ENCODE data around the gene CIDEA. TPM values are rescaled to one million over a fixed set of nuclear protein-coding genes. Genes with fewer than 3 reads are reported as not detected.
"Not testable (repeated sequence)": the region's sequence is repeated elsewhere in the genome, so short reads cannot be mapped to it uniquely, and the experiment has no call there.

Gene CIDEA, protein sequence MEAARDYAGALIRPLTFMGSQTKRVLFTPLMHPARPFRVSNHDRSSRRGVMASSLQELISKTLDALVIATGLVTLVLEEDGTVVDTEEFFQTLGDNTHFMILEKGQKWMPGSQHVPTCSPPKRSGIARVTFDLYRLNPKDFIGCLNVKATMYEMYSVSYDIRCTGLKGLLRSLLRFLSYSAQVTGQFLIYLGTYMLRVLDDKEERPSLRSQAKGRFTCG
- total RNA-seq (2014; rRNA removed; shearing (Covaris generic); ENCODE audit: low replicate concordance) = not detected in 2 replicates

DNA sequence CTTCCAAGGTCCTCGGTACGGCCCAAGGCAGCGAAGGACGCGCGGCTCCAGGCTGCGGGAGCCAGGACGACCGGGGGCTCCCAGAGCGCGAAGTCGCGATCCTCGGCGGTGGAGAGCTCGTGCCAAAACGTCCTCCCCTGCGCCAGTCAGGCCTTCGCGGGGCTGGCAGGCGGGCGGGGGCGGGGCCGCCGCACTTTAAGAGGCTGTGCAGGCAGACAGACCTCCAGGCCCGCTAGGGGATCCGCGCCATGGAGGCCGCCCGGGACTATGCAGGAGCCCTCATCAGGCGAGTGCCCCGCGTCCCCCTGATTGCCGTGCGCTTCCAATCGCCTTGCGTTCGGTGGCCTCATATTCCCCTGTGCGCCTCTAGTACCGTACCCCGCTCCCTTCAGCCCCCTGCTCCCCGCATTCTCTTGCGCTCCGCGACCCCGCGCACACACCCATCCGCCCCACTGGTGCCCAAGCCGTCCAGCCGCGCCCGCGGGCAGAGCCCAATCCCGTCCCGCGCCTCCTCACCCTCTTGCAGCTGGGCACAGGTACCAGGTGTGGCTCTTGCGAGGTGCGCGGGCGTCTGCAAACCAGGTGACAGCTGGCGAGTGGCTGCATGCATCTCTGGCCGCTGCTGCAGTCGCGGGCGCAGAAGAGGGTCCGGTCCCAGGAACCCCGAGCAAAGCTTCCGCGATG lies at the start of gene CIDEA:
TSS of gene CIDEA (plus strand) at position 226 of the 684 bp plus-strand sequence. CDS start at position 249, 23 bp downstream.
- H3K4me1 ChIP-seq (ENCODE audit: low read length) = no peaks in the 10 kb centered on the region
- no peaks in the 10 kb centered on the region for H4K20me1 ChIP-seq (ENCODE audit: insufficient read depth, low read depth, low read length)
- H3K9me3 ChIP-seq (ENCODE audit: low read length) = no peaks in the 10 kb centered on the region
- H3K4me3 ChIP-seq (ENCODE audit: low read length) = no peak within 1 kb of the TSS
- H2AFZ ChIP-seq (ENCODE audit: low read length) = no peak within 1 kb of the TSS
- H3K36me3 ChIP-seq (ENCODE audit: insufficient read depth, low read length) = no peaks in the 10 kb centered on the region
- no peaks in the 10 kb centered on the region for H3K27me3 ChIP-seq (ENCODE audit: low read length)
- H3K9me2 ChIP-seq (replicated peaks; ENCODE audit: insufficient read depth, low read length) = no peaks in the 10 kb centered on the region
- H3K9ac ChIP-seq (ENCODE audit: low read length) = no peak within 1 kb of the TSS
- H3K4me2 ChIP-seq (ENCODE audit: low read depth, low read length, poor library complexity, severe bottlenecking) = no peak within 1 kb of the TSS
- no peak for DNase-seq
- H3K79me2 ChIP-seq (ENCODE audit: low read length) = no peaks in the 10 kb centered on the region
- no peak within 1 kb of the TSS for H3K27ac ChIP-seq (ENCODE audit: low read length)

GRCh38 chr18:12208296-12209153 lies 45.6 kb upstream of the CIDEA start:
- not testable (repeated sequence) for H3K27ac ChIP-seq (ENCODE audit: low read length); H3K9ac ChIP-seq (ENCODE audit: low read length); H3K9me3 ChIP-seq (ENCODE audit: low read length); H2AFZ ChIP-seq (ENCODE audit: low read length); H3K27me3 ChIP-seq (ENCODE audit: low read length); H3K9me2 ChIP-seq (replicated peaks; ENCODE audit: insufficient read depth, low read length); H3K4me3 ChIP-seq (ENCODE audit: low read length); DNase-seq; H4K20me1 ChIP-seq (ENCODE audit: insufficient read depth, low read depth, low read length); H3K79me2 ChIP-seq (ENCODE audit: low read length); H3K4me1 ChIP-seq (ENCODE audit: low read length); H3K36me3 ChIP-seq (ENCODE audit: insufficient read depth, low read length)
- peak overlapping the region; percentile 23 for H3K4me2 ChIP-seq (ENCODE audit: low read depth, low read length, poor library complexity, severe bottlenecking)

DNA sequence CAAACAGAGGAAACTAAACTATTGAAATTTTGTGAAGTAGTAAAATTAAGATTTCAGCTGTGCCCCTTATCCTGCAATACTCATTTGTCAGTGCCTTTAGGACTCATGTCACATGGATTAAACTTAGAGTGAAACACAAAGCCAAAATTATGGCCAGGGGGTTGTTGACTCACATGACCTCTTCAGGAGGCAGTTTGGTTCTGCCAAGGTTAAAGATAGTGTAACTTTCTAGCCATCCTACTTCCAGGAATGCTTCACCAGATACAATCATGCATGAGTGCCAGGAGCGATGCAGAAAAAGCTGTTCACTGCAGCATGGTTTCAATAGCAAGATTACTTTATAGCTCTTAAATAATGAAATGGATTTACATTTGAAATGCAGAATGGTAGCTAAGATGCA lies 41.9 kb upstream of the CIDEA start:
- not testable (repeated sequence) for H3K79me2 ChIP-seq (ENCODE audit: low read length); H3K4me3 ChIP-seq (ENCODE audit: low read length); H2AFZ ChIP-seq (ENCODE audit: low read length); H3K4me2 ChIP-seq (ENCODE audit: low read depth, low read length, poor library complexity, severe bottlenecking); DNase-seq; H3K9me2 ChIP-seq (replicated peaks; ENCODE audit: insufficient read depth, low read length); H3K27me3 ChIP-seq (ENCODE audit: low read length); H4K20me1 ChIP-seq (ENCODE audit: insufficient read depth, low read depth, low read length); H3K27ac ChIP-seq (ENCODE audit: low read length); H3K36me3 ChIP-seq (ENCODE audit: insufficient read depth, low read length); H3K9me3 ChIP-seq (ENCODE audit: low read length); H3K9ac ChIP-seq (ENCODE audit: low read length)
- H3K4me1 ChIP-seq (ENCODE audit: low read length) = peaks cover 17% of the 10 kb centered on the region

DNA sequence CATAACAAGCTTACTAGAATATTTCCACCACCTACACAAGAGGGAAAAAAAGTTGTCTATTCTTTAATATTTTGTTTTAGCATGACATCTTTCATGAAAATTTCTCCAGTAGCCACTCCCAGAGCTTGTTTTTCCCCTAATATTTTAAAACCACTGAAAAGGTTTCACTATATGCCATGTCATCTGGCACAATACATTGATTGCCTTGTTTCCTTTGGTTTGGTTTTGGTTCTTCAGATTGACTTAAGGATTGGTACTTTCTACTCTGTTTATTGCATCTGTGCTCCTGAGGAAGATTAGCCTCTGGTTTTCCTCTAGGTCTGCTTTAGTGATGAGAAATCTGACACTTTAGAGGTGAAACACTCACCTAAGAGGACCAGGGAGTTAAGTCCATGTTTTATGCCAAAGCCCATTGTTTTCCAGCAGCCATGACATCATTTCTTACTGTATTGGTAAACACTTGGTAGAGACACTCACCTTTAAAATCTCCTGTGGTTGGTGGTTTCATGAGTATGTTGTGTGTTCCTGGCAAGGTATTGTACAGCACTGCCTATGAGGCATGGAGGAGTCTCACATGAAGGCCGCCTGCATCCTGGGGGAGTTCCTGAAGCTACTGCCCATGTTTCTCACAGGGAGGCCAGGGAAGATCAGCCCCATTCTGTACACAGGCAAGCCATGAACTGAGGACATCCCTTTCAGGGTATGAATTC lies 39.7 kb upstream of the CIDEA start:
- not testable (repeated sequence) for H3K27me3 ChIP-seq (ENCODE audit: low read length); H3K9ac ChIP-seq (ENCODE audit: low read length); H2AFZ ChIP-seq (ENCODE audit: low read length); H3K9me2 ChIP-seq (replicated peaks; ENCODE audit: insufficient read depth, low read length); H3K4me3 ChIP-seq (ENCODE audit: low read length); H3K27ac ChIP-seq (ENCODE audit: low read length); H3K4me2 ChIP-seq (ENCODE audit: low read depth, low read length, poor library complexity, severe bottlenecking); DNase-seq; H3K9me3 ChIP-seq (ENCODE audit: low read length); H3K79me2 ChIP-seq (ENCODE audit: low read length); H3K4me1 ChIP-seq (ENCODE audit: low read length); H3K36me3 ChIP-seq (ENCODE audit: insufficient read depth, low read length); H4K20me1 ChIP-seq (ENCODE audit: insufficient read depth, low read depth, low read length)

DNA sequence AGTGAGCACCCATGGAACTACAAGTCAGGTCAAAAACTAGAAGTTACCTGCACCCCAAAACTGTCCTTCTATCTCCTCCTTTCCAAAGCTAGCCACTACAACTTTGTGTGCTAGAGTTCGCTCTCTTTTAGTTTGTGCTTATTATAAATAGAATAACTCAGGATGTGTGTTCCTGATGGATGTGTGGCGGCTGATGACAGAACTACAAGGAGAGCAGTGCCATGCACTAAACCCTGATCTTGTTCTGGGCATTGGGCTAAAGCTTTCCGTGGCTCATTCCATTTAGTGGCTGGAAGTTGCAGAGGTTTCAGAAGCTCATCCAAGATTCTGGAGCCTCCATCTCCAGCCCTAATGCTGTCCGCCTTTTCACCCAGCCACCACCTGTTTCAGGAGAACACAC lies 37.7 kb upstream of the CIDEA start:
- DNase-seq; H2AFZ ChIP-seq (ENCODE audit: low read length); H3K79me2 ChIP-seq (ENCODE audit: low read length); H3K4me1 ChIP-seq (ENCODE audit: low read length); H3K9me2 ChIP-seq (replicated peaks; ENCODE audit: insufficient read depth, low read length); H3K4me2 ChIP-seq (ENCODE audit: low read depth, low read length, poor library complexity, severe bottlenecking); H4K20me1 ChIP-seq (ENCODE audit: insufficient read depth, low read depth, low read length); H3K36me3 ChIP-seq (ENCODE audit: insufficient read depth, low read length); H3K27me3 ChIP-seq (ENCODE audit: low read length); H3K9me3 ChIP-seq (ENCODE audit: low read length); H3K4me3 ChIP-seq (ENCODE audit: low read length); H3K27ac ChIP-seq (ENCODE audit: low read length); H3K9ac ChIP-seq (ENCODE audit: low read length): not testable (repeated sequence)

- not testable (repeated sequence) for H3K9me2 ChIP-seq (replicated peaks; ENCODE audit: insufficient read depth, low read length); H3K79me2 ChIP-seq (ENCODE audit: low read length); H3K4me2 ChIP-seq (ENCODE audit: low read depth, low read length, poor library complexity, severe bottlenecking); H3K9me3 ChIP-seq (ENCODE audit: low read length); H3K36me3 ChIP-seq (ENCODE audit: insufficient read depth, low read length); H3K4me1 ChIP-seq (ENCODE audit: low read length); H3K27ac ChIP-seq (ENCODE audit: low read length); H2AFZ ChIP-seq (ENCODE audit: low read length); H3K4me3 ChIP-seq (ENCODE audit: low read length); H3K9ac ChIP-seq (ENCODE audit: low read length); H4K20me1 ChIP-seq (ENCODE audit: insufficient read depth, low read depth, low read length); H3K27me3 ChIP-seq (ENCODE audit: low read length); DNase-seq
Observed at GRCh38 chr18:12218603-12219002, 35.6 kb upstream of the CIDEA start.

DNA sequence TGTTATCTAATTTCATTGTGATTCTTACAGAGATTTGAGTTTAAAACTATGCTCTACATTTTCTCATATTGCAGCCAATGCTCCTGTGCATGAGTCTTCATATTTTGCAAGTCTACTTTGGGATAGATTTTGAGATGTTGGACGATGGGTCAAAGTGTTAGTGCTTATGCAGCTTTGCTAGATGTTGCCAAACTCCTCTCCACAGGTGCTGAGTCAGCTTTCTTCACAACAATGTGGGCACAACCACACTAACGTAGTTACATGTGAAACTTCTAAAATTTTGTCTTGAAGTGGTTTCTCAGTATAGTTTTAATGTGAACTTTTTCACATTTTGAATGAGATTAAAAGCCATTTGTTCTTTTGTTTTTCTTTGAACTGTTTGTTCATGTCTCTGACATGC lies 32.1 kb upstream of the CIDEA start:
- not testable (repeated sequence) for H3K4me3 ChIP-seq (ENCODE audit: low read length); DNase-seq; H3K4me1 ChIP-seq (ENCODE audit: low read length); H3K79me2 ChIP-seq (ENCODE audit: low read length); H2AFZ ChIP-seq (ENCODE audit: low read length); H3K9ac ChIP-seq (ENCODE audit: low read length); H3K36me3 ChIP-seq (ENCODE audit: insufficient read depth, low read length); H3K9me3 ChIP-seq (ENCODE audit: low read length); H3K9me2 ChIP-seq (replicated peaks; ENCODE audit: insufficient read depth, low read length); H3K4me2 ChIP-seq (ENCODE audit: low read depth, low read length, poor library complexity, severe bottlenecking); H3K27me3 ChIP-seq (ENCODE audit: low read length); H3K27ac ChIP-seq (ENCODE audit: low read length); H4K20me1 ChIP-seq (ENCODE audit: insufficient read depth, low read depth, low read length)

GRCh38 chr18:12223326-12223725 lies 30.8 kb upstream of the CIDEA start:
- not testable (repeated sequence) for H3K9me2 ChIP-seq (replicated peaks; ENCODE audit: insufficient read depth, low read length); H3K4me2 ChIP-seq (ENCODE audit: low read depth, low read length, poor library complexity, severe bottlenecking); H3K4me3 ChIP-seq (ENCODE audit: low read length); H3K9ac ChIP-seq (ENCODE audit: low read length); H3K4me1 ChIP-seq (ENCODE audit: low read length); H3K36me3 ChIP-seq (ENCODE audit: insufficient read depth, low read length); H3K27me3 ChIP-seq (ENCODE audit: low read length); H3K79me2 ChIP-seq (ENCODE audit: low read length); H2AFZ ChIP-seq (ENCODE audit: low read length); H3K9me3 ChIP-seq (ENCODE audit: low read length); H4K20me1 ChIP-seq (ENCODE audit: insufficient read depth, low read depth, low read length); H3K27ac ChIP-seq (ENCODE audit: low read length); DNase-seq
